ENCODE results near the gene RNF167.
"Not testable (repeated sequence)": the region's sequence is repeated elsewhere in the genome, so short reads cannot be mapped to it uniquely, and the experiment has no call there.

Gene RNF167

GRCh38 chr17:4902540-4902939, 37.5 kb upstream of the RNF167 start:
- no peak for DNase-seq (ENCODE audit: low read depth)

DNA sequence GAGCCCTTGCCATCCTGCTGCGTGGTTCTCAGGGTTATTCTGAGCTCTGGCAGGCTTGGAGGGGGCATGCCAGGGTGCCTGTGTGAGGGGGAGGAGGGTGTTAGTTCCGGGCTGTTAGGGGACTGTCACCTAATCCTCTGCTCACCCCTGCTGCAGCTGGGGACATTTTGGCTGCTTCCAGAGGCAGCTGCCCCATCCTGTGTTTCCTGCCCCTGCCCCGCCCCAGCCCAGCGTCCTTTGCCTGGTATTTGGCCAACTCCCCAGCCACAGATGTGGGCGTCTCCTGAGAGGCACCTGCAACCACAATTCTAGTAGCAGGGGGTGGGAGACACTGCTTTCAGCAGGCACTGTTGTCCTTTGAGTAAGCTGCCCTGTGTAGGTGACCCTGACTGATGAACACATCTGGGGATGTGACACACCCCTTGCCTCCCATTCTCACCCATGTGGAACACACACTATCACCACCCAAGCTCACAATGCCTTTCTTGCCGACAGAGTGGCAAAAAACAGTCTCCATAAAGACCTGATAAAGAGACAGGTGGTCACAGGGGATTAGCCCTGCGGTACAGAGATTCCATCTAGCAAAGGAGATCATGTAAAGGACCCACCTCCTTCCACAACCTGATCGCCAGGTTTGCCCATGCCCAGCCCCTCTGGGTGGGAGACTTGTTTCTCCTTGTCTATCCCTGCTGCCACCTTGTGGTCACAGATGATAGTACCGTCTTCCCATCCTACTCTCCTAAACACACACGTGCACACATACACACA, 36.8 kb upstream of the RNF167 start, which contains the start of gene CHRNE:
TSS of gene CHRNE (minus strand) at position 48 of the 768 bp plus-strand sequence. CDS start at position 13, 35 bp downstream.
- peak; percentile 62 for DNase-seq (ENCODE audit: low read depth)

- DNase-seq (ENCODE audit: low read depth) = not testable (repeated sequence)
These were observed 33.4 kb upstream of the RNF167 start for GRCh38 chr17:4906642-4907041.

GRCh38 chr17:4908301-4908700, 31.8 kb upstream of the RNF167 start:
- DNase-seq (ENCODE audit: low read depth) = no peak

DNA sequence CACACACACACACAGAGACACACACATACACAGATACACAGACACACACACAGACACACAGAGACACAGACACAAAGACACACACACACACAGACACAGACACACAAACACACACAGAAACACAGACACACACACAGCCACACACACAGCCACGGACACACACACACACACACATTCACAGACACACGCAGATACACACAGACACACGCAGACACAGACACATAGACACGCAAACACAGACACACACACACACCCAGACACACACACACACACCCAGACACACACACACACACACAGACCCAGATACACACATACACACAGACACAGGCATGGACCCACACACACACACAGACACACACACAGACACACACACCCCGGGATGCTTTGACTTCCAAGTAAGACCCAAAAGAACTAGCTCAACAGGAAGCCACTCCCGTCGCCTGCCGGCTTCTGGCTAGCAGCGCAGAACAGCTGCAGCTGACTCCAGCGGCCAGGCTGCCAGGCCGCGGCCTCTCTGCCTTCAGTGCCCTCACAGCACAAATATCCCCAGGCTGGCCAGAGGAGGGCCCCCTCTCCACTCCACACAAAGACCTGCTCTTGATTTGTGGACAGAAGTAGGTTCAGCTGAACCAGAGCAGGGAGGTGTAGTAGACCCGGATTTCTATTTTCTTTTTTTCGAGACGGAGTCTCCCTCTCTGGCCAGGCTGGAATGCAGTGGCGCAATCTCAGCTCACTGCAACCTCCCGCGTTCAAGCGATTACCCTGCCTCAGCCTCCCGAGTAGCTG, 31.2 kb upstream of the RNF167 start:
- DNase-seq (ENCODE audit: low read depth) = peak; percentile 40

DNA sequence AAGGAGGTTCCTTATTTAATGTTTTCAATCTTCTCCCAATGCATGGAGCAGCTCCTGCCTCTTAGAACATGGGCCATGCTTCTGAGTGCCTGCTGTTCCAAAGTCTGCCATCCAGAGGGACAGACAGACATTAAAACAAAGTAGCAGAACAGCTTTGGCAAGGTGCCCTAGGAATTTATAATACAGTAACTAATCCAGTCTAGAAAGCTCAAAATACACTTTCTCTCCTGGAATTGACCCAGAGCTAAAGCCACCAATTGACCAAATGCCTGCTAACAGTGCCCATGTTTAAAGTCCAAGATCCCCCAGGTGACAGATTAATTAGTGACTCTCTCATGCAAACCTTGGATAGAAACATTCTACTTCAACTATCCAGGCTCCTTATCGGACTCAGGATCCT, 26.1 kb upstream of the RNF167 start:
- no peak for DNase-seq (ENCODE audit: low read depth)

DNA sequence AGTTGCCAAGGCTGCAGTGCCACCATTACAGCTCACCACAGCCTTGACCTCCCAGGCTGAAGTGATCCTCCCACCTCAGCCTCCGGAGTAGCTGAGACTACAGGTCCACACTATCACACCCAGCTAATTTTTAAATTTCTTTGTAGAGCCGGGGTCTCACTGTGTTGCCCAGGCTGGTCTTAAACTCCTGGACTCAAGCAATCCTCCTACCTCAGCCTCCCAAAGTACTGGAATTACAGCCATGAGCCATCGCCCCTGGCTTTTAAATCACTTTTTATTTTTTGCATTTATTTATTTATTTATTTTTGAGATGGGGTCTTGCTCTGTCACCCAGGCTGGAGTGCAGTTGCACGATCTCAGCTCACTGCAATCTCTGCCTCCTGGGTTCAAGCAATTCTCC, 25.5 kb upstream of the RNF167 start:
- DNase-seq (ENCODE audit: low read depth) = not testable (repeated sequence)

DNA sequence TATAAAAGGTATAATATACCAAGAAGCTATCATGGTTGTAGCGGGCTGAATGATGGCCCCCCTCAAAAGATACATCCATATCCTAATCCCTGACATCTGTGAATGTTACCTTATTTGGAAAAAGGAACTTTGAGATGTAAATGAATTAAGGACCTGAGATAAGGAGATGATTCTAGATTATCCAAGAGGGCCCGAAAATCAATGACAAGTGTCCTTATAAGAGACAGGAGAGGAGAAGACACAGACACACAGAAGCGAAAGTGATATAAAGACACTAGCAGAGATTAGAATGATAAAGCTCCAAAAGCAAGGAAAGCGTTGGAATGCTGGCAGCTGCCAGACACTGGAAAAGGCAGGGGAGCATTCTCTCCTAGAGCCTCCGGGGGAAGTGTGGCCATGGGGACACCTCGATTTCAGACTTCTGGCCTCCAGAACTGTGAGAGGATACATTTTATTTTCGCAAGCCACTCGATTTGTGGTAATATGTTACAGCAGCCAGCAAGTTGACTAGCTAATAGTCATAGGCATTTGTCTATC, 20.5 kb upstream of the RNF167 start:
- DNase-seq (ENCODE audit: low read depth) = no peak

GRCh38 chr17:4920351-4921048, 19.6 kb upstream of the RNF167 start:
- DNase-seq (ENCODE audit: low read depth) = no peak

- DNase-seq (ENCODE audit: low read depth) = no peak
These were observed 18.7 kb upstream of the RNF167 start for GRCh38 chr17:4921320-4921719.

DNA sequence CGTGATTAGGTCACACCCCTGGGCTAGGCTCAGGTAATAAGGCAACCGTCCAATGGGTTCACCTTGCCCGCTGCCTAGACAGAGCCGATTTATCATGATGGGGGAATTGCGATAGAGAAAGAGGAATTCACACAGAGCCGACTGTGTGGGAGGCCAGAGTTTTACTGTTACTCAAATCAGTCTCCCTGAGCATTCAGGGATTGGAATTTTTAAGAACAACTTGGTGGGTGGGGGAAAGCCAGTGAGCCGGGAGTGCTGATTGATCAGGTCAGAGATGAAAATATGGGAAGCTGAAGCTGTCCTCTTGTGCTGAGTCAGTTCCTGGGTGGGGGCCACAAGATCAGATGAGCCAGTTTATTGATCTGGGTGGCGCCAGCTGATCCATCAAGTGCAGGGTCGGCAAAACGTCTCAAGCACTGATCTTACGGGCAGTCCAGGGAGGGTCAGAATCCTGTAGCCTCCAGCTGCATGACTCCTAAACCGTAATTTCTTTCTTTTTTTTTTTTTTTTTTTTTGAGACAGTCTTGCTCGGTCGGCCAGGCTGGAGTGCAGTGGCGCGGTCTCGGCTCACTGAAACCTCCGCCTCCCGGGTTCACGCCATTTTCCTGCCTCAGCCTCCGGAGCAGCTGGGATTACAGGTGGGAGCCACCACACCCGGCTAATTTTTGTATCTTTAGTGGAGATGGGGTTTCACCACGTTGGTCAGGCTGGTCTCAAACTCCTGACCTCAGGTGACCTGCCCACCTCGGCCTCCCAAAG, 13.3 kb upstream of the RNF167 start:
- not testable (repeated sequence) for DNase-seq (ENCODE audit: low read depth)

GRCh38 chr17:4928881-4929280, 11.2 kb upstream of the RNF167 start:
- no peak for DNase-seq (ENCODE audit: low read depth)

- DNase-seq (ENCODE audit: low read depth) = no peak
These were observed 8.1 kb upstream of the RNF167 start, which contains the start of gene GP1BA for GRCh38 chr17:4931963-4932362. Gene GP1BA (plus strand): TSS chr17:4932277. CDS start chr17:4932605, 328 bp downstream.

DNA sequence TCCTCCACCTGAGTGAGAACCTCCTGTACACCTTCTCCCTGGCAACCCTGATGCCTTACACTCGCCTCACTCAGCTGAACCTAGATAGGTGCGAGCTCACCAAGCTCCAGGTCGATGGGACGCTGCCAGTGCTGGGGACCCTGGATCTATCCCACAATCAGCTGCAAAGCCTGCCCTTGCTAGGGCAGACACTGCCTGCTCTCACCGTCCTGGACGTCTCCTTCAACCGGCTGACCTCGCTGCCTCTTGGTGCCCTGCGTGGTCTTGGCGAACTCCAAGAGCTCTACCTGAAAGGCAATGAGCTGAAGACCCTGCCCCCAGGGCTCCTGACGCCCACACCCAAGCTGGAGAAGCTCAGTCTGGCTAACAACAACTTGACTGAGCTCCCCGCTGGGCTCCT, 7.3 kb upstream of the RNF167 start:
- DNase-seq (ENCODE audit: low read depth) = no peak

DNA sequence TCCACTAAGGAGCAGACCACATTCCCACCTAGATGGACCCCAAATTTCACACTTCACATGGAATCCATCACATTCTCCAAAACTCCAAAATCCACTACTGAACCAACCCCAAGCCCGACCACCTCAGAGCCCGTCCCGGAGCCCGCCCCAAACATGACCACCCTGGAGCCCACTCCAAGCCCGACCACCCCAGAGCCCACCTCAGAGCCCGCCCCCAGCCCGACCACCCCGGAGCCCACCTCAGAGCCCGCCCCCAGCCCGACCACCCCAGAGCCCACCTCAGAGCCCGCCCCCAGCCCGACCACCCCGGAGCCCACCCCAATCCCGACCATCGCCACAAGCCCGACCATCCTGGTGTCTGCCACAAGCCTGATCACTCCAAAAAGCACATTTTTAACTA, 6.4 kb upstream of the RNF167 start:
- DNase-seq (ENCODE audit: low read depth) = no peak

DNA sequence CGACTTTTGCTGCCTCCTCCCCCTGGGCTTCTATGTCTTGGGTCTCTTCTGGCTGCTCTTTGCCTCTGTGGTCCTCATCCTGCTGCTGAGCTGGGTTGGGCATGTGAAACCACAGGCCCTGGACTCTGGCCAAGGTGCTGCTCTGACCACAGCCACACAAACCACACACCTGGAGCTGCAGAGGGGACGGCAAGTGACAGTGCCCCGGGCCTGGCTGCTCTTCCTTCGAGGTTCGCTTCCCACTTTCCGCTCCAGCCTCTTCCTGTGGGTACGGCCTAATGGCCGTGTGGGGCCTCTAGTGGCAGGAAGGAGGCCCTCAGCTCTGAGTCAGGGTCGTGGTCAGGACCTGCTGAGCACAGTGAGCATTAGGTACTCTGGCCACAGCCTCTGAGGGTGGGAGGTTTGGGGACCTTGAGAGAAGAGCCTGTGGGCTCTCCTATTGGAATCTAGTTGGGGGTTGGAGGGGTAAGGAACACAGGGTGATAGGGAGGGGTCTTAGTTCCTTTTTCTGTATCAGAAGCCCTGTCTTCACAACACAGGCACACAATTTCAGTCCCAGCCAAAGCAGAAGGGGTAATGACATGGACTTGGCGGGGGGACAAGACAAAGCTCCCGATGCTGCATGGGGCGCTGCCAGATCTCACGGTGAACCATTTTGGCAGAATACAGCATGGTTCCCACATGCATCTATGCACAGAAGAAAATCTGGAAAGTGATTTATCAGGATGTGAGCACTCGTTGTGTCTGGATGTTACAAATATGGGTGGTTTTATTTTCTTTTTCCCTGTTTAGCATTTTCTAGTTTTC, 5.7 kb upstream of the RNF167 start:
- no peak for DNase-seq (ENCODE audit: low read depth)

- no peak for DNase-seq (ENCODE audit: low read depth)
These were observed 4.4 kb upstream of the RNF167 start for GRCh38 chr17:4935650-4936049.

DNA sequence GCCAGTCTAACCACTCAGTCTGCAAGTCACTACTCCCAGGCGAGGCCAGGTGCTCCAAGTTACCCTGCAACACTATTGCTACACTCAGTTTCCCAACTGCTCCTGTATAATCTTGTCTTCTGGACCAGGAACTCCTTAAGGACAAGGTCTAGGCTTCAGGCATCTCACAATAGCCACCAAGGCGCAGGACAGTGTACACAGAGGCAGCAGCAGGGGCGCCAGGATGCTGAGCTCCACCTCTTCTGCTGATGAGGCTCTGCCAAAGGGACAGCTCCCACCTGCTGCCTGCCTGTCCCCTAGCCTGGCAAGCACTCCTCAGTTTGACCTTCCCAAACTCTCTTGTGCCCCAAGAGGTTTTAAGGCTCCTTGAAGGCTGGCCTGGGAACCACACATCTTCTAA, 3.6 kb upstream of the RNF167 start:
- DNase-seq (ENCODE audit: low read depth) = no peak

DNA sequence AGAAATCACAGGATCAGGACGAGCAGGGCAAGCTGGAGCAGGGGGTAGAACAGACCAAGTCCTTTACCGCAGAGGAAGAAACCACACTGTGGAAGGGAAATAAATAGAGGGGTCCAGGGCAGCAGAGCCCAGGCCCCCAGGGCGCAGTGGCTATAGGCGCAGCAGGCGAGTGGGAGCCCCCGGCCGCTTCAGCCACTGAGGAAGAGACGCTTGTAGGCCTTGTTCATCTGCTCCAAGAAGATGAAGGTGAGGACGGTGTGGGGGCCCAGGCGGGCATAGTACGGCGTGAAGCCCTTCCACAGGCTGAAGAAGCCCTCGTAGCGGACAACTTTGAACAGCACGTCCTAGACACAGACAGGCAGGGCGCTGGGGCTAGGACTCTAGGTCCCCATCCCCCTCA, 2.5 kb upstream of the RNF167 start:
- DNase-seq (ENCODE audit: low read depth) = no peak

DNA sequence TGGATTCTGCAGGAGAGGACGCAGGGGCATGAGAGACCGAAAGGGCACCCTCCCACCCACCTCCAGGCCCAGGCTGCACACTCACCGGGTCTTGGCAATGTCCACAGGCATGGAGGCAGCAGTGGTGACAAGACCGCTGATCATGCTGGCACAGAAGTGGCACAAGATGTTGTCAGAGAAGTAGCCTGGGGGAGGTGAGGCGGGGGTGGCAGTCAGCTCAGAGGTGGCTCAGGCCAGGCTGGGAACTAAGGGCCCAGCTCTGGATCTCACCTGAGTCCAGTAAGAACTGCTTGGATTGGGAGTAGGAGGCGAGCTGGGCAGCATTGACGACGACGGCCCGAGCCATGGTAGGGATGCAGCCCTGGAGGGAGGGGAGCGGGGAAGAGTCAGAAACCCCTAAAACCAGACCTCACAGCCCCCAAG, 2.0 kb upstream of the RNF167 start:
- no peak for DNase-seq (ENCODE audit: low read depth)
